IMR-90 (cell line): ENCODE results near the gene BEAN1. TPM values are rescaled to one million over a fixed set of nuclear protein-coding genes. Genes with fewer than 3 reads are reported as not detected.

ENCODE experiments used
- ATAC-seq: fragments of 200-7000 bp; cut with Tn5 transposase; 2 replicates; pipeline ENCODE4 v1.9.1; 2020; ENCODE audit warnings: low read depth, mild to moderate bottlenecking, moderate library complexity
- BruUV-seq: library from RNA; stranded (reverse); fragments of 400-500 nt; replicated peaks from 2 replicates; lab custom pipeline; 2021; lab: Mats Ljungman, UMichigan
- CTCF ChIA-PET: fragments of 300-600 bp; formaldehyde crosslinking; extraction: SDS; loops from one replicate; lab custom pipeline; 2021; ENCODE audit warnings: antibody characterized with exemption; lab: Yijun Ruan, JAX
- POLR2A ChIA-PET: fragments of 300-600 bp; sonication (Branson Sonifier 250); formaldehyde crosslinking; loops from one replicate; lab custom pipeline; 2022; ENCODE audit warnings: antibody characterized with exemption; ENCODE audit not compliant: unreplicated experiment; lab: Charles Lee
- DNase-seq: peaks from one replicate; pipeline ENCODE4 v3.0.0; 2013
- H2AFZ ChIP-seq: replicated peaks from 2 replicates; pipeline ENCODE3; 2013; ENCODE audit warnings: low read length, mild to moderate bottlenecking; ENCODE audit not compliant: poor library complexity
- H2AK5ac ChIP-seq: 2 replicates; pipeline ENCODE4 v1.6.1; 2013; ENCODE audit warnings: low read depth, low read length, inconsistent platforms
- H2AK9ac ChIP-seq: replicated peaks from 2 replicates; pipeline ENCODE3; 2013; ENCODE audit warnings: mild to moderate bottlenecking, low read depth, low read length, moderate library complexity; ENCODE audit not compliant: poor library complexity
- H2BK120ac ChIP-seq: 2 replicates; pipeline ENCODE4 v1.6.1; 2013; ENCODE audit warnings: low read depth, low read length, inconsistent platforms
- H2BK15ac ChIP-seq: 3 replicates; pipeline ENCODE4 v1.6.1; 2013; ENCODE audit warnings: low read depth, low read length, inconsistent platforms
- H2BK20ac ChIP-seq: 2 replicates; pipeline ENCODE4 v1.6.1; 2013; ENCODE audit warnings: low read depth, mild to moderate bottlenecking, inconsistent platforms, low read length, moderate library complexity
- H2BK5ac ChIP-seq: 2 replicates; pipeline ENCODE4 v1.6.1; 2013; ENCODE audit warnings: mild to moderate bottlenecking, low read depth, low read length, inconsistent platforms; ENCODE audit not compliant: poor library complexity, severe bottlenecking
- H3K14ac ChIP-seq: replicated peaks from 2 replicates; pipeline ENCODE4 v1.6.1; 2013; ENCODE audit warnings: low read depth, low read length, inconsistent platforms
- H3K18ac ChIP-seq: 2 replicates; pipeline ENCODE4 v1.6.1; 2013; ENCODE audit warnings: low read depth, low read length, control low read depth
- H3K23ac ChIP-seq: 2 replicates; pipeline ENCODE4 v1.6.1; 2013; ENCODE audit warnings: low read depth, low read length, inconsistent platforms
- H3K27ac ChIP-seq: 2 replicates; pipeline ENCODE4 v1.5.1; 2013; ENCODE audit warnings: mild to moderate bottlenecking, control low read depth, low read length; ENCODE audit not compliant: insufficient read depth
- H3K27me3 ChIP-seq: 2 replicates; pipeline ENCODE4 v1.6.1; 2013; ENCODE audit warnings: low read length; ENCODE audit not compliant: control insufficient read depth, insufficient read depth
- H3K36me3 ChIP-seq: 2 replicates; pipeline ENCODE4 v1.6.1; 2013; ENCODE audit warnings: low read length, mixed read lengths; ENCODE audit not compliant: control insufficient read depth, insufficient read depth
- H3K4ac ChIP-seq: 2 replicates; pipeline ENCODE4 v1.6.1; 2013; ENCODE audit warnings: low read depth, low read length, inconsistent platforms
- H3K4me1 ChIP-seq: 2 replicates; pipeline ENCODE4 v1.6.1; 2013; ENCODE audit warnings: low read length, mixed read lengths; ENCODE audit not compliant: control insufficient read depth, insufficient read depth
- H3K4me2 ChIP-seq: 2 replicates; pipeline ENCODE4 v1.6.1; 2013; ENCODE audit warnings: low read depth, mild to moderate bottlenecking, control low read depth, low read length, moderate library complexity
- H3K4me3 ChIP-seq: 2 replicates; pipeline ENCODE4 v1.5.1; 2013; ENCODE audit warnings: low read depth, mild to moderate bottlenecking, control low read depth, low read length, moderate library complexity; ENCODE audit not compliant: insufficient read depth
- H3K56ac ChIP-seq: 2 replicates; pipeline ENCODE4 v1.6.1; 2013; ENCODE audit warnings: low read length, inconsistent platforms; ENCODE audit not compliant: insufficient read depth; ENCODE audit errors: extremely low read depth
- H3K79me1 ChIP-seq, 2 experiments: 2 replicates each; pipeline ENCODE4 v1.6.1; 2013; ENCODE audit warnings: low read length in 2 of 2, inconsistent platforms in 1 of 2, low read depth in 1 of 2
- H3K9ac ChIP-seq: 2 replicates; pipeline ENCODE4 v1.6.1; 2013; ENCODE audit warnings: low read depth, low read length, control low read depth
- H3K9me1 ChIP-seq: 2 replicates; pipeline ENCODE4 v1.6.1; 2013; ENCODE audit warnings: low read length, inconsistent platforms; ENCODE audit not compliant: insufficient read depth
- H3K9me3 ChIP-seq: 2 replicates; pipeline ENCODE4 v1.6.1; 2013; ENCODE audit warnings: low read length; ENCODE audit not compliant: control insufficient read depth, insufficient read depth
- H4K20me1 ChIP-seq: 2 replicates; pipeline ENCODE4 v1.6.1; 2013; ENCODE audit warnings: low read length, inconsistent platforms; ENCODE audit not compliant: insufficient read depth
- H4K5ac ChIP-seq: 2 replicates; pipeline ENCODE4 v1.6.1; 2013; ENCODE audit warnings: mild to moderate bottlenecking, low read depth, low read length, control low read depth
- H4K8ac ChIP-seq, 2 experiments: 2 replicates each; pipeline ENCODE4 v1.6.1; 2013; ENCODE audit warnings: low read depth in 2 of 2, low read length in 2 of 2, control low read depth in 1 of 2, inconsistent platforms in 1 of 2
- H4K91ac ChIP-seq: 2 replicates; pipeline ENCODE4 v1.6.1; 2013; ENCODE audit warnings: low read depth, low read length, inconsistent platforms; ENCODE audit not compliant: insufficient read depth
- BHLHE40 ChIP-seq: fragments of 150-350 bp; IDR thresholded peaks from 2 replicates; pipeline ENCODE4 v1.6.1; 2016; ENCODE audit warnings: mild to moderate bottlenecking, low read depth, low read length
- CEBPB ChIP-seq: IDR thresholded peaks from 2 replicates; pipeline ENCODE4 v1.6.1; 2012; ENCODE audit warnings: low read depth, low read length, improper control_type of control experiment
- CHD1 ChIP-seq: IDR thresholded peaks from 2 replicates; pipeline ENCODE4 v1.6.1; 2012; ENCODE audit warnings: low read depth, low read length, improper control_type of control experiment
- CTCF ChIP-seq: conservative IDR thresholded peaks from 2 replicates; pipeline ENCODE4 v1.5.1; 2012; ENCODE audit warnings: mild to moderate bottlenecking, low read depth, low read length, improper control_type of control experiment
- FOS ChIP-seq: fragments of 150-350 bp; IDR thresholded peaks from 2 replicates; pipeline ENCODE4 v1.6.1; 2016; ENCODE audit warnings: low read depth, low read length
- MAFK ChIP-seq: IDR thresholded peaks from 2 replicates; pipeline ENCODE4 v1.6.1; 2012; ENCODE audit warnings: low read depth, low read length, improper control_type of control experiment
- MAZ ChIP-seq: IDR thresholded peaks from 2 replicates; pipeline ENCODE4 v1.6.1; 2012; ENCODE audit warnings: low read depth, mild to moderate bottlenecking, low read length, improper control_type of control experiment, moderate library complexity, borderline replicate concordance
- MXI1 ChIP-seq: IDR thresholded peaks from 2 replicates; pipeline ENCODE4 v1.6.1; 2012; ENCODE audit warnings: low read depth, mild to moderate bottlenecking, low read length, moderate library complexity, borderline replicate concordance
- NFE2L2 ChIP-seq: fragments of 150-350 bp; IDR thresholded peaks from 2 replicates; pipeline ENCODE4 v1.6.1; 2016; ENCODE audit warnings: low read depth, mild to moderate bottlenecking, low read length
- POLR2A ChIP-seq: IDR thresholded peaks from 2 replicates; pipeline ENCODE4 v1.6.1; 2012; ENCODE audit warnings: mild to moderate bottlenecking, low read depth, low read length
- RAD21 ChIP-seq: IDR thresholded peaks from 2 replicates; pipeline ENCODE4 v1.6.1; 2012; ENCODE audit warnings: low read length, improper control_type of control experiment
- RCOR1 ChIP-seq: IDR thresholded peaks from 2 replicates; pipeline ENCODE4 v1.6.1; 2012; ENCODE audit warnings: mild to moderate bottlenecking, low read length, improper control_type of control experiment; ENCODE audit not compliant: insufficient replicate concordance
- RFX5 ChIP-seq: IDR thresholded peaks from 2 replicates; pipeline ENCODE4 v1.8.0; 2012; ENCODE audit warnings: low read depth, mild to moderate bottlenecking, low read length, moderate library complexity
- SMC3 ChIP-seq: fragments of 150-350 bp; IDR thresholded peaks from 2 replicates; pipeline ENCODE4 v1.6.1; 2016; ENCODE audit warnings: low read depth, mild to moderate bottlenecking, antibody characterized with exemption, low read length, moderate library complexity
- USF2 ChIP-seq: fragments of 150-350 bp; IDR thresholded peaks from 2 replicates; pipeline ENCODE4 v1.6.1; 2017; ENCODE audit warnings: mild to moderate bottlenecking, antibody characterized with exemption, low read length, low read depth
- dilution Hi-C: fragments of 300-500 bp; cut with HindIII; formaldehyde crosslinking; loops from one replicate; pipeline ENCODE4 v1.14.3; 2018; ENCODE audit warnings: low sequenced_read_pairs; ENCODE audit not compliant: unreplicated experiment
- in situ Hi-C: fragments of 300-500 bp; cut with MboI; formaldehyde crosslinking; loops from 3 replicates; pipeline ENCODE4 v1.14.3; 2019; ENCODE audit warnings: low sequenced_read_pairs, inconsistent platforms, mixed read lengths
- intact Hi-C: fragments of 100-400 bp; cut with micrococcal nuclease; formaldehyde crosslinking; loops from 2 replicates; pipeline ENCODE4 v1.10.0; 2022
- polyA plus RNA-seq, 3 experiments: library from polyadenylated mRNA; depleted of rRNA; stranded (reverse); fragments of >200 nt; gene quantifications; 2 replicates each; pipeline ENCODE4 v1.2.3, GENCODE V29; 2012; ENCODE audit warnings: low replicate concordance in 1 of 3
- total RNA-seq: library from RNA; depleted of rRNA; stranded (reverse); fragments of >200 nt; gene quantifications from 2 replicates; pipeline ENCODE4 v1.2.3, GENCODE V29; 2012
- TF ChIP-seq, protein P1 (sequence below): fragments of 150-350 bp; IDR thresholded peaks from 2 replicates; pipeline ENCODE4 v1.6.1; 2016; ENCODE audit warnings: low read depth, mild to moderate bottlenecking, low read length, moderate library complexity, borderline replicate concordance

The BEAN1 gene
- total and polyA plus RNA-seq, 2 of the 4 experiments (the other 2 are of a cell fraction): not detected

DNA sequence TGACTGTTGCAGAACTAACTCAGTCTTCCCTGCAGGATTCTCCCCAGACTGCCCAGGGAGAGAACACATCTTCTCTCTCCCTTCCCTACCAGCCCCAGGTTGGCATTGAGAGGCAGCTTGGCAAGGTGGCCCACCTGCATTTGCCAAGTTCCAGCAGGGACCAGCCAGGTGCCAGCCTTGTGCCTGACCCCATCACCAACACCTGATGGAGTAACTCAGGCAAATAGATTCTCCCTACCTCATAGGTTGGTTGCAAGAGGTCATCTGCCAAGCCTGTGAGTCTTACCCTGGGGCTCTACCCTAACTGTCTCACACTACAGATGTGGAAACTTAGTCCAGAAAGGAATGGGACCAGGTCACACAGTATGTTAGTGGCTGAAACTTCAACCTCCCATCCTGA lies 20.4 kb downstream of the BEAN1 start:
- no peak overlapping the region for H2BK15ac ChIP-seq
- H2AFZ ChIP-seq: no peak overlapping the region
- ATAC-seq: no peak
- no peaks in the 10 kb centered on the region for H3K4me1 ChIP-seq
- POLR2A ChIA-PET: no interaction called here
- H3K9me3 ChIP-seq: no peaks in the 10 kb centered on the region
- intact Hi-C loops: no loop called here
- no peak overlapping the region for H2AK5ac ChIP-seq
- no peak overlapping the region for H3K9ac ChIP-seq
- no peak overlapping the region for H4K5ac ChIP-seq
- no peaks in the 10 kb centered on the region for H3K36me3 ChIP-seq
- H3K27me3 ChIP-seq: peaks cover 57% of the 10 kb centered on the region
- no peak overlapping the region for H3K4ac ChIP-seq
- no peak overlapping the region for H3K18ac ChIP-seq
- dilution Hi-C loops: no loop called here
- no peak overlapping the region for H3K27ac ChIP-seq
- no peak for TF ChIP-seq RAD21
- no peak for TF ChIP-seq USF2
- no peak for TF ChIP-seq FOS
- TF ChIP-seq MAZ: no peak
- TF ChIP-seq RFX5: no peak
- TF ChIP-seq CHD1: no peak
- TF ChIP-seq RCOR1: no peak
- no peak for TF ChIP-seq POLR2A
- TF ChIP-seq, protein P1, sequence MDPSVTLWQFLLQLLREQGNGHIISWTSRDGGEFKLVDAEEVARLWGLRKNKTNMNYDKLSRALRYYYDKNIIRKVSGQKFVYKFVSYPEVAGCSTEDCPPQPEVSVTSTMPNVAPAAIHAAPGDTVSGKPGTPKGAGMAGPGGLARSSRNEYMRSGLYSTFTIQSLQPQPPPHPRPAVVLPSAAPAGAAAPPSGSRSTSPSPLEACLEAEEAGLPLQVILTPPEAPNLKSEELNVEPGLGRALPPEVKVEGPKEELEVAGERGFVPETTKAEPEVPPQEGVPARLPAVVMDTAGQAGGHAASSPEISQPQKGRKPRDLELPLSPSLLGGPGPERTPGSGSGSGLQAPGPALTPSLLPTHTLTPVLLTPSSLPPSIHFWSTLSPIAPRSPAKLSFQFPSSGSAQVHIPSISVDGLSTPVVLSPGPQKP: no peak
- no peak for TF ChIP-seq CEBPB
- no peak for TF ChIP-seq MAFK
- no peak for TF ChIP-seq BHLHE40
- TF ChIP-seq MXI1: no peak
- no peak for TF ChIP-seq SMC3
- TF ChIP-seq NFE2L2: no peak
- TF ChIP-seq CTCF: no peak
- in situ Hi-C loops: no loop called here
- no peak overlapping the region for H2BK20ac ChIP-seq
- no peak overlapping the region for H3K4me2 ChIP-seq
- CTCF ChIA-PET: no interaction called here
- no peak overlapping the region for H3K23ac ChIP-seq
- DNase-seq: no peak
- no peaks in the 10 kb centered on the region for H3K9me1 ChIP-seq
- no peak overlapping the region for H4K91ac ChIP-seq
- no peak overlapping the region for H2BK5ac ChIP-seq
- H3K14ac ChIP-seq: no peak overlapping the region
- no peak overlapping the region for H3K4me3 ChIP-seq
- no peak overlapping the region for H4K8ac ChIP-seq
- no peak overlapping the region for H2BK120ac ChIP-seq
- H3K56ac ChIP-seq: no peak overlapping the region
- H3K79me1 ChIP-seq: no peaks in the 10 kb centered on the region
- no peak overlapping the region for H2AK9ac ChIP-seq
- no TSS peak for BruUV-seq
- H4K20me1 ChIP-seq: no peaks in the 10 kb centered on the region
